HG03575 (cell line): ENCODE measurements around the gene MKNK2.
"Not testable (repeated sequence)": the region's sequence is repeated elsewhere in the genome, so short reads cannot be mapped to it uniquely, and the experiment has no call there.

Source experiments
- ATAC-seq: cut with Tn5 transposase; IDR thresholded peaks from one replicate; pipeline ENCODE4 v1.9.1; 2021; ENCODE audit not compliant: unreplicated experiment, insufficient number of reproducible peaks, low FRiP score; ENCODE audit errors: extremely low read depth

The MKNK2 gene

DNA sequence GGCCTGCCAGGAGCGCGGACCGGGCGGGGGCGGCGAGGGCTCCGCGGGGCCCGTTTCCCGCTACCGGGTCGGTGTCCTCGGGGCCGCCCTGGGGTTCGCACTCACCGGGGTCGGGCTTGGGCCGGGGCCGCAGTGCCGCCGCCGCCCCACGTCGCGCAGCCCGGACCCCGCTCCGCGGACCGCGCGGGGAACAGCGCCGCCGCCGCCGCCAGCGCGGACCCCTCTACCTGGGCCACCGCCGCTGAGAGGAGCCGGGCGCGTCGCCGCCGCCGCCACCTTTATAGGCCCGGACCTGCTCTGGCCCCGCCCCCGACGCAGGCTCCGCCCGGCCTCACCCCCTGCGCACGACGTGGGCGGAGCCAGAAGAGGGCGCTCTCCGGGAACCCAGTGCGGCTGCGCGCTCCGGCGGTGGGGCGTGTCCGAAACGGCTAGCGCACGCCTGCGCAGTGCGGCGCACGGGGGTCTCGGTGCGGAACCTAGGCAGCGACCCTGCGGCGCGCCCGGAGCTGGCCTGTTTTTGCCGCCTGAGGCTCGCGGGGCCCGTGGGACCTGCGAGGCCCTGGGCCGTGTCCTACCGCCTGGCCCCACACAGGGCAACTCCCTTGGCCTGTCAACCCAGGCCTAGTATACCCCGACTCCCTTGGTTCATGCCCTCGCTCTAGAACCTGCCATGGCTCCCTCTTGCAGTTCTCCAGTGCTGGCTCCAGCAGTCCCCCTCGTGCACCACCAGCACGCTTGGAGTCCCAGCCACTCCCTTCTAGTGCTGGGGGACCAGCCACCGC, at the start of gene MKNK2:
Gene MKNK2, minus strand, starts transcription at position 254 of the 782 bp plus-strand sequence. CDS start 393 bp downstream, outside the sequence.
- no peak for ATAC-seq

GRCh38 chr19:2100719-2101061, 49.6 kb upstream of the MKNK2 start:
- no peak for ATAC-seq

- ATAC-seq: no peak
Measured at GRCh38 chr19:2099937-2100718, 49.1 kb upstream of the MKNK2 start.

- ATAC-seq: no peak
Measured at GRCh38 chr19:2099054-2099501, 48.0 kb upstream of the MKNK2 start.

- ATAC-seq: no peak
Measured at GRCh38 chr19:2097886-2098327, 46.9 kb upstream of the MKNK2 start.

DNA sequence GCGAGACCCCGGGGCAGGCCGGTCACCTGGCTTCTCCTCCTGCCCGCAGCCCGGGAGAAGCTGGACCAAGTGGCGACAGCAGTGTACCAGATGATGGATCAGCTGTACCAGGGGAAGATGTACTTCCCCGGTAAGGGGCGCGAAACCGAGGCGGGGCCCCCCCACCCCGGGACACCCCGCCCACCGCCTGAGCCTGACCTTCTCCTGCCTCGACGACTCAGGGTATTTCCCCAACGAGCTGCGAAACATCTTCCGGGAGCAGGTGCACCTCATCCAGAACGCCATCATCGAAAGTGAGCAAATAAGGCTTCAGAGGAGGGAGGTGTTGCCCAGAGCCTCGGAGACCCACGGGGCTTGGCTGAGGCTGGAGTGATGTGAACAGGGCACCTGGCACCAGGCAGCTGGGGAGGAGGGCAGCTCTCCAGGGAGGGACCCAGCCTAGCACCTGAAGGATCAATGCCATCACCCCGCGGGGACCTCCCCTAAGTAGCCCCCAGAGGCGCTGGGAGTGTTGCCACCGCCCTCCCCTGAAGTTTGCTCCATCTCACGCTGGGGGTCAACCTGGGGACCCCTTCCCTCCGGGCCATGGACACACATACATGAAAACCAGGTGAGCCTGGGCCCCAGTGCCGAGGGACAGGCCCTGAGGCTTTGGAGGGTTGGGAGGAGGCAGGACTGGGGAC, 46.3 kb upstream of the MKNK2 start:
- ATAC-seq: no peak

DNA sequence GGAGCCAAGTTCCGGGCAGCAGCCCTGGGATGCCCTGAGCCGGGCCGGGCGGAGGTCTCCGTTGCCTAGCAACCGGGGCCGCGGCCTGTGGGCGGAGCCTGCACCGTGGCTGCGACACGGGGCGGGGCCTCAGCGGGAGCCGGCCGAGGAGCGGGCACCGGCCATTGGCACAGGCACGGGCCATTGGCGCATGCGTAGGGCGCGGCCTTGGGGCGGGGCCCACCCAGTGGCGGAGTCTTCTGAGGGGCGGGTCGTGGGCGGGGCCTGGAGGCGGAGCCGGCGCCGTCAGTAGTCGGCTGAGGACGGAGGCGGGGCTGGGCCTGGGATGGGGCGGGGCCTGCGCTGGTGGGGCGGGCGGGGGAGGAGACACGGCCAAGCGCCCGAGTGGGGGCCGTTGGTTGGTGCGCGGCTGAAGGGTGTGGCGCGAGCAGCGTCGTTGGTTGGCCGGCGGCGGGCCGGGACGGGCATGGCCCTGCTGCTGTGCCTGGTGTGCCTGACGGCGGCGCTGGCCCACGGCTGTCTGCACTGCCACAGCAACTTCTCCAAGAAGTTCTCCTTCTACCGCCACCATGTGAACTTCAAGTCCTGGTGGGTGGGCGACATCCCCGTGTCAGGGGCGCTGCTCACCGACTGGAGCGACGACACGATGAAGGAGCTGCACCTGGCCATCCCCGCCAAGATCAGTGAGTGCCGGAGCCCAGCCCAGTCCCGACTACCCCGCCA, 45.6 kb upstream of the MKNK2 start, which contains the start of gene IZUMO4:
Gene IZUMO4, plus strand, starts transcription at position 436 of the 723 bp plus-strand sequence. Its CDS starts 31 bp downstream, at position 467.
- peak; percentile 24 for ATAC-seq

DNA sequence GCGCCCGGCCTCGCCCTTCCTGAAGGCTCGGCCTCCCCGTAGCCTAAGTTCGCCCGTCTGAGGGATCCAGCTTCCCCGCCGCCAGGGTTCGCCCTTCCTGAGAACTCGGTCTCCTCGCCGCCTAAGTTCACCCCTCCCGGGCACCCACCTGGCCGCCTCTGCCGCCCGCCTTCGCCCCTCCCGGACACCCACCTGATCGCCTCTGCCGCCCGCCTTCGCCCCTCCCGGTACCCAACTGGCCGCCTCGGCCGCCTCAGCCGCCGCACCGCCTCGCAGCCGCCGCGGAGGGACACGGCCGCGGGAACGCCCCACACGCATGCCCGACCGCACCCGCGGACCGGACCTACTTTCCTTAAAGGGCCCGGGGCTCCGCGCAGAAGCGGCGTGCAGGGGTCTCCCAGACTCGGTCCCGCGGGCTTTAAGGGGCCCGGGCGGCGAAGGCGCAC, 45.0 kb upstream of the MKNK2 start, which contains the start of gene MOB3A:
Gene MOB3A, minus strand, starts transcription at position 293 of the 446 bp plus-strand sequence. CDS start 17,766 bp downstream, outside the sequence.
- ATAC-seq: peak; percentile 11

DNA sequence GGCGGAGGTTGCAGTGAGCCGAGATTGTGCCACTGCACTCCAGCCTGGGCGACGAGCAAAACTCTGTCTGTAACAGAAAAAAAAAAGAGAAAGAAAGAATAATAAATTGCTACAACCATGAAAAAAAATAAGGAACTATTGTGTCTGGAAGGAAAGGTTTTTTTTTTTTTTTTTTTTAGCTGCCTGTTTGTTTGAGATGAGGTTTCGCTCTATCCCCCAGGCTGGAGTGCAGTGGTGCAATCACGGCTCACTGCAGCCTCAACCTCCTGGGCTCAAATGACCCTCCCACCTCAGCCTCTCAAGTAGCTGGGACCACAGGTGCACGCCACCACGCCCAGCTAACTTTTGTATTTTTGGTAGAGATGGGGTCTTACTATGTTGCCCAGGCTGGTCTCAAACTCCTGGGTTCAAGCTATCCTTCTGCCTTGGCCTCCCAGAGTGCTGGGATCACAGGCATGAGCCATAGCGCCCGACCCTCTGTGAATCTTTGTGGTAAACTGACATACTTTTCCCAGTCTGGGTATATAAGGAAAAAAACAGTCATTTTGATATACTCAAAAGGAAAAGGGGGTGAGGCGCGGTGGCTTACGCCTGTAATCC, 41.0 kb upstream of the MKNK2 start:
- ATAC-seq: not testable (repeated sequence)

DNA sequence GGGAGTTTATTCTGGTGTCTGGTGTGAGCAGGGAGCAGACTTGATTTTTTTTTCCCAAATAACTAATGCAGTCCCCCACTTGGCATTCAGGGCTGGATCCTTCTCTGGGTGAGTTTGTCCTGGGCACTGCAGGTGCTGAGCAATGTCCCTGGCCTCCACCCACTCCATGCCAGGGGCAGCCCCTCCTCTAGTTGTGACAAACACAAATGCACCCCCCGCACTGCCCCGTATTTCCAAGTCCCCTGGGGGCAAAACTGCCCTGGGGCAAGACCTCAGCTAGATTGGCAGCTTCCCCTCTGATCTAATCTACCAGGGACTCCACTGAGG, 38.6 kb upstream of the MKNK2 start:
- ATAC-seq: no peak

GRCh38 chr19:2089001-2089711, 38.1 kb upstream of the MKNK2 start:
- no peak for ATAC-seq

GRCh38 chr19:2087621-2088100, 36.6 kb upstream of the MKNK2 start:
- ATAC-seq: no peak

DNA sequence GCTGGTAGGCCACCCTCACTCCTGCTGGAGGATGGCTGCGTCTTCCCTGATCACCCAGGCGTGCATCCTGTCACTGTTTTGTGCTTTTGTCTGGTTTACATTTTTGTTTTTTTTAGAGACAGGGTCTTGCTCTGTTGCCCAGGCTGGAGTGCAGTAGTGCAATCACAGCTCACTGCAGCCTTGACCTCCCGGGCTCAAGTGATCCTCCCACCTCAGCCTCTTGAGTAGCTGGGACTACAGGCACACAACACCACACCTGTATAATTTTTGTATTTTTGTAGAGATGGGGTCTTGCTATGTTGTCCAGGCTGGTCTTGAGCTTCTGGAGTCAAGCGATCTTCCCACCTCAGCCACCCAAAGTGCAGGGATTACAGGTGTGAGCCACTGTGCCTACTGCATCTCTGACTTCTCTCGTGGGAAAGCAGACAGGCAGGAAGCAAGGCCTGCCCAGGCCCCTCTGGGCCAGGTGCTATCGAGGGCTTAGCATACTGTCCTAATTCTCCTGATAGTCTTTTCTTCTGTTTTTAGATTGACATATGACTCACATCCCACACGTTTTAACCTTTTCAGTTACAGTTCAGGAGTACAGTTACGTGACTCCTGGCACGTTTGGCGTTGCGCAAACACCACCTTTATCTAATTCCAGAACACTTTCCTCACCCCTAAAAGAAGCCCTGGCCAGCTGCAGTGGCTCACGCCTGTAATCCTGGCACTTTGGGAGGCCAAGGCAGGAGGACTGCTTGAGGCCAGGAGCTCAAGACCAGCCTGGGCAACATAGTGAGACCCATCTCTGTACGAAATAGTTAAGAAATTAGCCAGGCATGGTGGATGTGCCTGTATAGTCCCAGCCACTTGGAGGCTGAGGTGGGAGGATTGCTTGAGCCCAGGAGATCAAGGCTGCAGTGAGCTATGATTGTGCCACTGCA, 35.9 kb upstream of the MKNK2 start:
- ATAC-seq: not testable (repeated sequence)

DNA sequence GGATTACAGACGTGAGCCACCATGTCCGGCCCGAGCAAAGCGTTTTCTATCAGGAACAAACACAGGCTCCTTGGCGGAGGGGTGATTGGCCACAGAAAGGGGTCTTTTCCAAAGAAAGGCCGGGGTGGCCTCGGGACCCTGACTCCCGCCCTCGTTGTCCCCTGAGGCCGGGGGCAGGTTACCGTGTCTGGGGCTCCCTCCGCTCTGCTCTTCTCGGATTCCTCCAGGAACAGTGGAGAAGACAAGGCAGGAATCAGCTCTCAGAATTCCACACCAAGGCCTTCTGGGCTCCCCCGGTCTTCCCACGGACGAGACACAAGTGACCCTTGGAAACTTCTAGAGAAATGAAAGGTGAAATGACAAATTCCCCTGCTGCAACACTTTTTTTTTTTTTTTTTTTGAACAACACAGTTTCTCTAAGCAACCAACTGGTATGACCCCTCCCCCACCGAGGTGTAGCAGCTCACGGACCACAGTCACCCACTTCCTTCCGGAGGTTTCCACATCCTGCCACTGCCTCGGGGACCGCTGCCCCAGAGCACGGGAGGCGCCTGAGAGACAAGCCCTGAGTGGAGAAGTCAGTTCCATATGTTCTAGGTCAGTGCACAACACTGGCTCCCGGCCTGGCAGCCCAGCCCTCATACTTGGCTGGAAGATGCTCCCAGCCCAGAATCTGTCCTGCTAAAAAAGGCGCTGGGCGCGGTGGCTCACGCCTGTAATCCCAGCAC, 34.1 kb upstream of the MKNK2 start:
- no peak for ATAC-seq

DNA sequence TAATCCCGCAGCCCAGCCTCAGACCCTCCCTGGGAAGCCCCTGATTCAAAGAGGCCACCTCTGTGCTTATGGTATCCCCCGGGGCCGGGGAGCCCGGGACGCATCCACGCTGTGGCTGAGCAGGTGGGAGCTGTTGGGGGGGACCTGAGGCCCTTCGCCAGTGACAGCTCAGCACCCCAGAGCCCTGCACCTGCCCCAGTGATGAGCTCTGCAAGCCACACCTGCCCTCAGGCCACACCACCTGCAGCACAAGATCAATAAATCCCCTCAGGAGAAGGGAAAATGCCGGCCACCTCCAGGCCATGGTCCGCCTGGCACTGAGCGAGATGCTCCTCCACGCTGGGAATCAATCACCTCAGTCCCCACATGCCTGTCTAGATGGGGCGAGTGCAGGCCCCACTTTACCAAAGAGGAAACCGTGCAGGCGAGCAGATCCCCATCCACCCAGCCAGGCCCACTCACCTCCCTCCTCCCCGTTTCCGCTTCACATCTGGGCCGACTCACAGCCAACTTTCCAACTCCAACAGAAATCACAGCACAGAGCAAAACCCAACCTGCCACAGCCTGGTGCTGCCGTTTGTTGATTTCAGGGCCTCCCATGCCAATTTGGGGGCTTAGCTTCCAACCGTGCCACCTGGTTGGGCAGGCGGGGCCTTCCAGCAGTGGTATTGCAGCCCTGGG, 32.3 kb upstream of the MKNK2 start:
- no peak for ATAC-seq
